ENCODE data around the gene LMCD1.
"Not testable (repeated sequence)": the region's sequence is repeated elsewhere in the genome, so short reads cannot be mapped to it uniquely, and the experiment has no call there.

The LMCD1 gene

GRCh38 chr3:8563146-8563545 is 61.5 kb downstream of the LMCD1 start:
- no peak for DNase-seq

GRCh38 chr3:8563597-8563996 is 62.0 kb downstream of the LMCD1 start:
- no peak for DNase-seq

- no peak for DNase-seq
Measured at GRCh38 chr3:8565376-8565775, 63.8 kb downstream of the LMCD1 start.

GRCh38 chr3:8567784-8568575 is 66.4 kb downstream of the LMCD1 start:
- DNase-seq, result no peak

- no peak for DNase-seq
Measured at GRCh38 chr3:8571256-8571655, 69.6 kb downstream of the LMCD1 start.

- no peak for DNase-seq
Measured at GRCh38 chr3:8573342-8573926, 71.8 kb downstream of the LMCD1 start.

GRCh38 chr3:8574040-8574669 is 72.5 kb downstream of the LMCD1 start:
- no peak for DNase-seq

GRCh38 chr3:8574670-8575322 is 73.2 kb downstream of the LMCD1 start:
- DNase-seq, result no peak

- no peak for DNase-seq
Measured at GRCh38 chr3:8575364-8576104, 73.9 kb downstream of the LMCD1 start.

GRCh38 chr3:8576436-8576835 is 74.8 kb downstream of the LMCD1 start:
- no peak for DNase-seq

GRCh38 chr3:8576841-8577571 is 75.4 kb downstream of the LMCD1 start:
- DNase-seq, result no peak

- DNase-seq, result no peak
Measured at GRCh38 chr3:8578282-8578681, 76.7 kb downstream of the LMCD1 start.

- no peak for DNase-seq
Measured at GRCh38 chr3:8579096-8579495, 77.5 kb downstream of the LMCD1 start.

GRCh38 chr3:8579943-8580342 is 78.3 kb downstream of the LMCD1 start:
- DNase-seq, result no peak

GRCh38 chr3:8580434-8580833 is 78.8 kb downstream of the LMCD1 start:
- DNase-seq, result not testable (repeated sequence)

GRCh38 chr3:8581373-8581772 is 79.8 kb downstream of the LMCD1 start:
- no peak for DNase-seq

GRCh38 chr3:8581806-8582445 is 80.3 kb downstream of the LMCD1 start:
- no peak for DNase-seq

GRCh38 chr3:8584661-8585060 is 83.0 kb downstream of the LMCD1 start:
- no peak for DNase-seq

- DNase-seq, result no peak
Measured at GRCh38 chr3:8589880-8590556, 88.4 kb downstream of the LMCD1 start.

GRCh38 chr3:8593021-8593827 is 91.6 kb downstream of the LMCD1 start:
- no peak for DNase-seq

Data from SIG-M5 (cell line).